Measurements from ENCODE around the gene XDH.

The XDH gene

DNA sequence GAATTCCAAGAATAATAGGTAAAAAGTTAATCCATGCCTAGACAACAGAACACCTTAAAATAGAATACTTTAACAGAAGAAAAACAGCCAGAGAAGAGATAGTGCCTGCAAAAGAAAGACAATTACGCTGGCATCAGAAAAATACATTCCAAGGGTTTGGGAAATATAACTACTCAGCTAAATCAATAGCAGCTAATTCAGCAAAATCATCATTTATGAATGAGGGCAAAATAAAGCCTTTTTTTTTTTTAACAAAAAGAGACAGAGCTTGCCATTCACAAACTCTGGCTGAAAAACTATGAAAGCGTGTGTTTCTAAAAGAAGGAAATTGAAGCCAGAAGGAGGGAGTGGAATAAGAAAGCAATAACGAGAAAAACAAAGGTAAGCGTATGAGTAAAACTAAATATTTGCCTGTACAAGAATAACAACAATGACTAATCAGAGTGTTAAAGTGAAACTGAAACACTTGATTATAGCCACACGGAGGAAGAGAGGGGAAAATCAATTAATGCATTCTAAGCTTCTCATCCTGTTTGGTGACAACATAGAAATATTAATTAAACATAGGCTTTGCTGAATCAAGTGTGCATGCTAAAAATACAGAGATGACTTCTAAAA, 90.4 kb downstream of the XDH start:
- no peak for DNase-seq

DNA sequence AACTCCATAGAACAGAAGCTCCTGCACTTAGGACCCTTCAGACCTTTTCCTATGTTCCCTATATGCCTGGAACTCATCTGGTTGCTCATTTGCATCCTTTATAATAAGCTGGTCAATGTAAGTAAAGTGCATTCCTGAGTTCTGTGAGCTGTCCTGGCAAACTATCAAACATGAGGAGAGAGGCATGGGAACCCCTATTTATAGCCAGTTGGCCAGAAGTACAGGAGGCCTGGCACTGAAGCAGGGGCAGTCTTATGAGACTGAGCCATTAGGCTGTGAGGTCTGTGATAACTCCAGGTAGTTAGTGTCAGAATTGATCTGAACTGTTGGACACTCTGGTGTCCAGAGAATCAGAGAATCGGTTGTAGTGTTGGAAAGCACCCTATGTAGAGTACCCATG, 92.2 kb downstream of the XDH start:
- no peak for DNase-seq

DNA sequence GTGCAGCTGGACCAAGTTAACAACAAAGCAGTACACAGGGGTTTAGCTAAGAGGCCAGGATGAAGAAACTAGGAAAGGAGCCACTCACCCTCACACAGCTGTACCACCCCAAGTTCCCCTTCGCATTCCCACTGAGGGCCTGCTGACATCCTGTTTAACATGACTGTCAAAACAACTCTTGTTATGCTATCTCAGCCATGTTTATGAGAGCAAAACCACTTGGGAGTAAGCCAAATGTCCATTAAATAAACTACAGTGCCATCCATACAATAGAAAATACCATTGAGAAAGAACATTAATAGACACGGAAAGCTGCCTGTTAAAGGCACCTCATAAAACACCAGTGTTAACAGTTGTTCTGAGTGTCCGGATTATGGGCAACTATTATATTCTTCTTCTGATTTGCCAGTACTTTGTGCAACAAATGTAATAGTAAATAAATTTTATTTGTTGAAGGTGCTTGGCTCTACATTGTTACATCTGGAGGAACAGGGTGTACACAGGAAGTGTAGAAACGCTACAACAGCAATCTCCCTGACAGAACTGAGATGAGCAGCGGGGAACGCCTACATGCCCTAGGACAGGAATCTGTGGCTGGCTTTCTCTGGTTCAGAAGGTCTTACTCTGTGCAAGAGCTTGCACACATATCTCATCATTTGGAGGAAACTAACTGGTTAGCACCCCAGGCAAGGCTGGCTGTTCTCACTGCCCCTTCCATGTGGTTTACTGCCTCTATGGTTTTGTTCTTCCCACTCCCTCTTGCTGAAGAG, 95.0 kb downstream of the XDH start:
- DNase-seq = no peak

DNA sequence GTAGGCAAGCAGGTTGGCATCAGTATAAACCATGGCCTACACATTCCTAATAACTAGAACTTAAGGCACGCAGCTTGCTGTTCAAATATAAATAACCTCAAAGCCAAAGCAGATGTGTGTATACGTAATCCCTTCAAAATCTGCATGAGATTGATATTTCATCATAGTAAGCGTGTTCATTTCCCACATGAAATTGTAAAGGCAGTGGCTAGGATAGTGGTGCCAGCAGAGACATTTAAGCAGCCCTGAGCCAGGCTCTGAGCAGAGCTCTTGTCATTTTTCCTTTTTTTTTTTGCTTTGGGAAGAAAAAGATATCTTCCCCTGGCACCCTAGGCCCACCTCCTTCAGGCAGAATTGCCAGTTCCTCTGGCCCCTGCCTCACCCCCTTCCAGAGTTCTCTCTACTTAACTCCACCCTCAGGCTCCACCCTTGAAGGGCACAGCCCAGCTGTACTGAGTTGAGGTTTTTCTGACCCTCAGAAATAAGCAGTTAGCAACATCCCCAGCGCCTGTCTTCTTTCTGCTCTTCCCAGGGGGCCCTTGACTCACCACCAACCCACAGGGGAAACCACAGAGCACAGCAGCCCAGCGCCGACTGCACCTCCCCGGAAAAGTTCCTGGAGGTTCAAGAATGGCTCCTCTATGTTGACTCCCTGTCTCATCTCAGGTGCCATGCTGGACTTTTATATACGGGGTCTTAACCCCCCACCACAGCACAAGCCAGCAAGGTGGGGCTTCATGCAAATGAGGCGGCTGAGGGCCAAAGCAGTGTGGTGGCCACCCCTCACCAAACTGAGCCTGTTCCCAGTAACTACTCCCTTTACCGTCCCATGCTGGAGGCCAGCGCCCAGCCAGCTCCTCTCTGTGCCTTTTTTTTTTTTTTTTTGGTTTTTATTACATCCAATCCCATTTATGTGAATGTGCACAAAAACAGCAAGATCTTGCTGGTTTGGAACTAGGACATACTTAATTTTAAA, 95.9 kb downstream of the XDH start:
- no peak for DNase-seq

DNA sequence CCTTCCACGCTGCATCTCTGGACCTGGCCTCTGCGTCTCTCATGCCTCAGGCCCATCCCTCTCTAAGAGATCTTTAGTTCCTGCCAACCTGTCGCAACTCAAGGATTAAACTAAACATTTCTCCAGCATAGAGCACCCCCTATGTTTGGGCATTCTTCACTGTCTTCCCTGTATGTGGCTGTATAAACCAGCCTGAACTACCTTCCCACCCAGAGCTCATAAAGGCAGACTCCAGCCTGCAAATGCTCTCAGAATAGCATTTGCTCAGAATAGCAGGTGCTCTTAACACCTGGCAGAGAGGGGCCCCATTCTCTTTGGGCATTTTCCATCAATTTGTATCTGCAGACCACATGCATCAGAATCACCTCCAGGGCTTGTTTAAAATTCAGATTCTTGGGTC, 97.1 kb downstream of the XDH start:
- no peak for DNase-seq

DNA sequence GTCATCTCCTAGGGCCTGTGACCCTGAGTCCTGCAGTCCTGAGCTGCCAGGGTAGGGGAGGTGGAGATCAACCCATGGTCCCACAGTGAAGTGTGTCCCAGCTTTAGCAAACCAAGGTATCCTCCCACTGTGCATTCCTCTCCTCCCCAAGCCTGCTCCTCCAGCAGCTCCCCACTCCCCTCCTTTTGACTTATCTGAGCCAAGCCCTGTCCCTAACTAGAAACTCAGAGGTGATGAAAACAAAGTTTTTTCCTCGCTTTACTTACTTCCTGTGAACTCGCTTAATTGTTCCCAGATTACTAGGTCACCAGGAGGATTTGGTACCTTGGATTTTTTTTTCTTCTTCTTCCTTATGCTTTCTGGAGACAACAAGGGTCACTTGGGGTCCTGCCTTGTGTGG, 99.8 kb downstream of the XDH start:
- no peak for DNase-seq

DNA sequence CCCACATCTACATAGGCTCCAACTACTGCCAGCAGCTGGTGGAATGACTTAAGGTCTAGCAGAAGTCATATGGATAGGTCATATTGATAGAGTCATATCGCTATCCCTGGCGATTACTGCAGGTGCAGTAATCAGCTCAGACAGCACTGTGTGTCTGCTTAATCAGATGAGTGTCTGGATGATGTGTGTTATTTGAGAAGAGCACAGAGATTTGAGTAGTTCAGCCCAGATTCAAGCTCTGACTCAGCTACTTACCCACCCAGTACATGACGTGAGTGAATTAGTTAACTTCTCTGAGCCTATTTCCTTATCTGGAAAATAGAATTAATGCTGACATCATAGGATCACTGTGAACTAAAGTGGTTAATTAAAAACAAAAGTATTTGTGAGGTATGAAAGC, 101.6 kb downstream of the XDH start:
- DNase-seq = no peak

DNA sequence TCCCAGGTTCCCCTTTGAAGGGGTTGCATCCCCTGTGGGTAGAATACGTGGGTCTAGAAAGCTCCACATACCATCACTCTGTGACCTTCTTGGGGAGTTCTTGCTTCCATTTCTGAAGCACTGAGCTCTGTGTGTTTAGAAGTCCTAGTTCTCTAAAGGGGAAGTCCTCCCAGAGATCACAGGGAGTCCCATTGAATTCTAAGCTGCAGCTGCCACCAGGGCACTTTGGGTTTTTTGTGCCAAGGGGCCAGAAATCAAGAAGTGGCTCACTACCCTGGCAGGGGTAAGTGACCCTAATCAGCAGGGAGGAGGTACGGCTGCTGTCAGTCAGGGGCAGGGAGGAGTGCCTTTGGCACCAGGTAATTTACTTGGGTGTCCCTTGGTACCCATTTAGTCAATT, 109.7 kb downstream of the XDH start:
- no peak for DNase-seq

DNA sequence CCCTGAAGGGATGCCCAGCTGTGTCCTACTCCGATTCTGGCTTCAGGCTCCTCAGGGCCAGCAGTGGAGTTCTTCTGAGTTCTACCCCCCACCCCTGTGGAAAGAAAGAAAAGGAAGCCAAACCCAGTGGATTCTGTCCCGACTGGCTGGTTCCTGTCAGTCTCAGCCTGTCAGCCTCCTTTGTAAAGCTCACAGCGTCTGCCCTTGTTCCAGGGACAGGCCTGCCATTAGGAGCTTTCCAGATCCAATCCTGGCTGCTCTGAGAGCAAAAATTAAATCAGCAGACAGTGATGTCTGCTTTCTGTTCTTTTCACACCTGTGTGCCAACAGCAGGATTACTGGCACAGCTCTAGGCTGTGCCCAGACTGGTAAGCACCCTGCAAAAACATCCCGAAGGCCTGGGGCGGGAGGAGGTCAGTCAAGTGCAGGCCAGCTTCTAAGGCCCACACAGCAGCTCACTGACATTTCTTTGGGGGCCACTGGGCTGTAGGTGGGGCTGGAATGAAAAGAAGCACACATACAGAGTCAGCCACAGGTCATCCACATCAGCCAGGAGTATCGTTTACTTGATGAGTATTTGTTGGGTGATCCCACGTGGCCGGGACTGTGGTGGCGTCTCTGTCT, 111.5 kb downstream of the XDH start:
- no peak for DNase-seq

DNA sequence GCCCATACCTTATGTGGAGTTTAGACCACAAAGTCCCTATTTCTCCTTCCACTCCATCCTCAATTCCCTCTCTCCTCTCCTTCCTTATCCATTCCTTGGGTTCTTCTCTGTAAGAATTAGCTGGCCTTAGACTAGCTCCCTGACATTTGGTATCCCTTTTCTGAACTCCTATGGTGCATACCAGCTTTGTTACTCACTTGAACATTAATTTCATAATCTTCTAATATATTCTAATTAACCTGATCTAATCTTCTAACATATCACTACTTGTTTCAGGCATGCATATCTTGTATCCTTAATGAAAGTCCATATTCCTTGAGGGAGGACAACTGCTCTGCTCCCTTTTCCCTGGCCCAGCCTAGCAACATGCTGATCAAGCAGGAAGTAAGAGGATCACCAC, 114.2 kb downstream of the XDH start:
- DNase-seq = no peak

DNA sequence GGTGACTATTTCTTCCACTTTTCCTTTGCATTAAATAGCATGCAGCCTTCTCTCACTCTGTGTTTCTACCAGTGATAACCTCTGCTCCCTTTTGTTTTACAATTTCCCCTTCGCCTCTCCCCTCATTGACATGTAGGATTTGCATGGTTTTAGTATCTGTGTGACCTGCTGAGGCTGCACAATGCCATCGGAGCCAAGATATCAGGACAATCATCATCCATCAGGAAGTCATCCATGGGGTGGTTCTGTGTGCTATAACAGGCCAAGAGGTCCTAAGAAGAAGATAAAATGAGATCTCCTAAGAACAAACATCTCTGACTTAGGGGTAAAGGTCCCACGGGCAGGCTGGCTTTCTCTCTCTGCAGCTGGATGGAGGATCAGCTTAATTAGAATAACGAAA, 115.0 kb downstream of the XDH start:
- no peak for DNase-seq

DNA sequence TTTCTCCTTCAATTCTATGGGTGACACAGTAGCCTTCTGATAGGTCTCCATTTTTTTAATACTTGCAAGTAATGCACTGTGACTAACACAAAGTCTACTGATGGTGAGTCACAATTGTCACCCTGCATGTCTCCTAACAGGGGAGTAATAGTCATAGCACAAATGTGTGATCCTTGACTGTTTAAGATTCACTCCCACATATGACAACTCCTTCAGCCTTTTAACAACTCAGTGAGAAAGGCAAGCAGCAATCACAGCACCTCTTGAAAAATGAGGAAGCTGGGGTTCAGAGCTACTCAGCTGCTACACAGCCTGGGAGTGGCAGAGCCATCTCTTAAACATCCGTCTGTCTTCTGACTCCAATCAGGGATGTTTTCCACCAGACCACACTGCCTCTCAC, 116.8 kb downstream of the XDH start:
- no peak for DNase-seq

DNA sequence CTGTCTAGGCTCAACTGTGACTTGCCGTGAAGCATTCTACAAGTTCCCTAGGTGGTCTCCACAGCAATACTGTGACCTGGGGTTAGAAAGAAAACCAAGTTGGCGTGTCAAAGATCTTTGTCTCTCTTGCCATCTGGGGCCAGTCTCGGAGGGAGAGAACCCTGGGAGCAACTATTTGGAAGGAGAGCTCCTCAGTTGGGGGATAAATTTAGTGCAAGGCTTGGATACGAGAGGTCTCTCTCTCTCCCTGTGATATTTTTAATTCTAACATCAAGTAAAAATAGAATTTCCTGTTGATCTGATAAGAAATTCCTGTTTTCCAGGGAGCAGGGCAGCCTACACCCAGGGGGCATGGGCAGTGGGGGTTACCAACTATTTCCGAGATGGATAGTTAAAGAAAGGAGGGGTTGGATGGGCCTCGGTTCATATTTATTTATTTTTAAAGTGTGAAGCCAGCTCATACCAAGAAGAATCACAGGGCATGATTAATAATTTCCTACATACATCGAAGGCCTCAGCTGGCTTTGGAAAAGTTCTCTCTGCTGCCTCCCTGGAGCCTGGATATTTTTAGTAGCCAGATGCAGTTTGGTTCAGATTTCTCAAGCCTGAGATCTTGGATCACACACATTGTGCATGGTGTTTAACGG, 117.8 kb downstream of the XDH start:
- no peak for DNase-seq

DNA sequence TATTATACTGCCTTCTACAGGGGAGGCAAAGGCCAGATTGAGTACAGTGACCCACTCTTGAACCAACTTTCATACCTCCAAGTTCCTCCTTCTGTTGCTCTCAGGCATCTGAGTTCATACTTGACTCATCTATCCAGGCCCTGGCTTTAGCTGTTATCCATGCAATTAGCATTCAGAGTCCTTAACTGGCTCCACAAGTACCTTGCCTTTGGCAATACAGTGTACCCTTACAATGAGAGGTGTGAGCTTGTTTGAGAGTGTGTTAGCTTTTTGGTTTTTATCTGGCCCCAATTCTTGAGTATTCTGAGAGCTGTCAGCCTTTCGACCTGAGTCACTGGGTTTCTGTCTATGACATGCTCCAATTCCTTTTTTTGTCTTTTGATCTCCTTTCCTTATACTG, 120.3 kb downstream of the XDH start:
- DNase-seq = no peak

DNA sequence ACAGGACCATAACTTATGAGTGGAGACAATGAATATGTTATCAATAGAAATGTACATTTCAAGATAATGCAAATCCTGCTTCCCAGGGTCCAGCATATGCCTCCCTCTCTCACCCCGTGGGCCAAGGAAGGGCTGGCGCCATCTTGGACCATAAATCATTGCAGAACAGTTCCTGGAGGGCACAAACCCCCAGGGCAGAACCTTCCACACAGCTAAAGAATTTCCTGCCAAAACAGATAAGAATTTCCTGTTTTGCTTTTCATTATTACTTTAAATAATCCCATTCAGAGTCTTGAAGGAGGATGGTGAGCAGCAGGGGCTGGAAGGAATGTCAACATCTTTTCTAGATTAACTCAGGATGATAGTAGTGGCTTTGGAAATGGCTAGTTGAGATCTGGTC, 126.9 kb downstream of the XDH start:
- DNase-seq = no peak

DNA sequence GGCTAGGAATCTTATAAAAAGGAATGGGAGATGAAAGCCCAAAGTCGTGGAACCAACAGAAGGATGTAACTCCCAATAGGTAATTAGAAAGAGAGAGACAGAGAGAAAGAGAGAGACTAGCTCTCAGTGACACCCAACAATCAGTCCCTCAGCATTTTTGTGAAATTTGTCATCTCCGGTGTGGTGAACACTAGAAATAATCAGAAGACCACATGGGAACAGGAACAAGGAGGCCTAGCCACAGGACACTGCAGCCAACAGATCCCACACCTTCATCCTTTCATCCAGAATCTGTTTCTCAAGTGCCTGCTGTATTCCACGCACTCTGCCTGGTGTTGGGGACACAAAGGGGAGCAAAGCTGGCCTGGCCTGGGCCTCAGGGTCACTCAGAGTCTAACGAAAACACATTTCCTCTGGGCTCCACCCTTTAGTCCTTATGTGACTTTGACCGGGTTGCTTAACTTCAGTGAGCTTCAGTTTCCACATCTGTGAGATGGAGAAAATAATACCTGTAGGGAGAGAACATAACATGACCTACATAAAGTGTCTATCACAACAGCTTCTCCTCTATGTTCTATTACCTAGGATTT, 127.5 kb downstream of the XDH start:
- no peak for DNase-seq

DNA sequence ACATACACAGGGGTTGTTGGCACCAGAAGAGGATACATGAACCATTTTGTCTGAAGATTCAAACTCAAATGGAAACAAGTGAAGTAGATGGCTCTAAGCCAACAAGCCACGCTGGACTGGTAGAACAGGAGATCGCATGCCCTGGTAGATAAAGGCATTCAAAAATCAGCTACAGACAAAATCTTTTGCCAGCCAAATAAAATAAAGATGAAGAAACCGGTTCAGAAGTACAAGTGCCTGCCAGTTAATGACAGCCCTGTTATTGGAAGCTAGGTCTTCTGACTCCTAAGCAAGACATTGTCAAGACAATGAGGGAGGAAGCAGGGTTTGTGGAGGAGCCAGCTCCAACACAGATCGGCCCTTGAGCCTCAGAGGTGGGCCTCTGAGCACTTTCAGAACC, 128.3 kb downstream of the XDH start:
- DNase-seq = no peak
